PC-3 (cell line): ENCODE measurements around the gene TRIM34. TPM values are rescaled to one million over a fixed set of nuclear protein-coding genes. Genes with fewer than 3 reads are reported as not detected.
"Not testable (repeated sequence)": the region's sequence is repeated elsewhere in the genome, so short reads cannot be mapped to it uniquely, and the experiment has no call there.

Experiments
- ATAC-seq: fragments of 200-7000 bp; cut with Tn5 transposase; 2 replicates; pipeline ENCODE4 v1.9.1; 2020; ENCODE audit warnings: mild to moderate bottlenecking, moderate library complexity
- BruUV-seq: library from RNA; stranded (reverse); fragments of 400-500 nt; replicated peaks from 2 replicates; lab custom pipeline; 2021; lab: Mats Ljungman, UMichigan
- CTCF ChIA-PET: fragments of 300-600 bp; sonication (Branson Sonifier 250); formaldehyde crosslinking; loops from one replicate; lab custom pipeline; 2022; ENCODE audit warnings: antibody characterized with exemption; lab: Charles Lee
- POLR2A ChIA-PET: fragments of 300-600 bp; sonication (Branson Sonifier 250); formaldehyde crosslinking; loops from one replicate; lab custom pipeline; 2022; ENCODE audit warnings: antibody characterized with exemption; ENCODE audit not compliant: unreplicated experiment; lab: Charles Lee
- DNase-seq: peaks from one replicate; pipeline ENCODE4 v3.0.0-alpha.2; 2015
- H2AFZ ChIP-seq: fragments of 300-600 bp; sonication (generic); 2 replicates; pipeline ENCODE4 v1.6.0; 2016; ENCODE audit warnings: antibody characterized with exemption, low read length
- H3F3A ChIP-seq: fragments of 300-600 bp; sonication (generic); one replicate; pipeline ENCODE4 v1.6.0; 2017; ENCODE audit warnings: antibody characterized with exemption, low read length, control low read depth, mild to moderate bottlenecking; ENCODE audit not compliant: unreplicated experiment
- H3K27ac ChIP-seq: fragments of 300-600 bp; sonication (generic); 2 replicates; pipeline ENCODE4 v1.5.1; 2016; ENCODE audit warnings: mild to moderate bottlenecking, low read length
- H3K27me3 ChIP-seq: fragments of 300-600 bp; sonication (generic); 2 replicates; pipeline ENCODE4 v1.6.1; 2016; ENCODE audit warnings: low read length, mixed read lengths
- H3K36me3 ChIP-seq: fragments of 300-600 bp; sonication (generic); 2 replicates; pipeline ENCODE4 v1.6.1; 2016; ENCODE audit warnings: low read depth, mixed run types, low read length, mixed read lengths
- H3K4me1 ChIP-seq: fragments of 300-600 bp; sonication (generic); 2 replicates; pipeline ENCODE4 v1.5.1; 2016; ENCODE audit warnings: low read length; ENCODE audit not compliant: insufficient read depth
- H3K4me2 ChIP-seq: fragments of 300-600 bp; sonication (generic); 2 replicates; pipeline ENCODE4 v1.6.0; 2016; ENCODE audit warnings: low read length
- H3K4me3 ChIP-seq: fragments of 300-600 bp; sonication (generic); 2 replicates; pipeline ENCODE4 v1.5.1; 2016; ENCODE audit warnings: mild to moderate bottlenecking, low read length, mixed read lengths
- H3K79me2 ChIP-seq: fragments of 300-600 bp; sonication (generic); 2 replicates; pipeline ENCODE4 v1.6.1; 2017; ENCODE audit warnings: low read length, mixed read lengths
- H3K9ac ChIP-seq: fragments of 300-600 bp; sonication (generic); 2 replicates; pipeline ENCODE4 v1.6.0; 2016; ENCODE audit warnings: mild to moderate bottlenecking, low read length
- H3K9me2 ChIP-seq: fragments of 300-600 bp; sonication (generic); replicated peaks from 2 replicates; pipeline ENCODE4 v1.6.1; 2016; ENCODE audit warnings: mixed run types, low read length, mixed read lengths
- H3K9me3 ChIP-seq: fragments of 300-600 bp; sonication (generic); 2 replicates; pipeline ENCODE4 v1.6.1; 2016; ENCODE audit warnings: low read length, mixed read lengths
- H4K20me1 ChIP-seq: fragments of 300-600 bp; sonication (generic); 2 replicates; pipeline ENCODE4 v1.6.1; 2016; ENCODE audit warnings: low read length, mixed read lengths
- EZH2 ChIP-seq: fragments of 300-600 bp; sonication (generic); IDR thresholded peaks from one replicate; pipeline ENCODE4 v1.6.1; 2017; ENCODE audit warnings: antibody characterized with exemption, mild to moderate bottlenecking, low read length; ENCODE audit not compliant: unreplicated experiment
- EZH2phosphoT487 ChIP-seq: fragments of 300-600 bp; sonication (generic); IDR thresholded peaks from 2 replicates; pipeline ENCODE4 v1.6.1; 2018; ENCODE audit warnings: mild to moderate bottlenecking, antibody characterized with exemption, low read length, borderline replicate concordance
- intact Hi-C: fragments of 100-400 bp; cut with micrococcal nuclease; formaldehyde crosslinking; loops from 2 replicates; pipeline ENCODE4 v1.9.0; 2023
- total RNA-seq: library from RNA; depleted of rRNA; stranded (reverse); fragments of >200 nt; gene quantifications from 2 replicates; pipeline ENCODE4 v1.2.3, GENCODE V29; 2014
- TF ChIP-seq, protein P1 (sequence below): fragments of 300-600 bp; sonication (generic); conservative IDR thresholded peaks from 2 replicates; pipeline ENCODE4 v1.5.1; 2017; ENCODE audit warnings: antibody characterized with exemption, low read depth, mild to moderate bottlenecking, low read length

Gene TRIM34
- total RNA-seq, 1 experiment from 2014 or later = 1.3 TPM

DNA sequence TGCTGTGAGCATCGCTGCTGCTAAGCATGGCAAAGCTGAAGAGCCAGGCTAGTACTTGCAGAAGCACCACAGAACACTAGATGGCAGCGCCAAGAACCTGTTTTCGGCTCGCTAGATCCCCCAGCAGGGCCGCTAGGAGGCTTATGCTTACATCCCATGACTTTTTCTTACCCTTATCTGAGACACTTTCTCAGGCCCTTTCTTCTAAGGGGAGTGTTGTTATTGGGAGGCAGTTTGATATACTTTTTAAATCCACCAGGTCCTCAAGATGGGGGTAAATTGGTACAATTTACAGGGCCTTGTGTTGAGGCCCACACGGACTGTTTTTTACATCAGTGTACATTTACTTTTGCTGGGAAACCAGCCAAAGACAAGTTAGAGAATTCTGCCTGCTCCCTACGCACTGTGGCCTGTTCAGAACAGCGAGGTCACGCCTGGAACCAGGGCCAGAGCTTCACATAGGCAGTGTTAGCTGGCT is 24.4 kb upstream of the TRIM34 start:
- no TSS peak for BruUV-seq
- Histone ChIP-seq H3K4me3 (no peak overlapping the region), H3K27me3 (no peaks in the 10 kb centered on the region), H3K9me2 (no peaks in the 10 kb centered on the region), H3K9ac (no peak overlapping the region), H3K36me3 (no peaks in the 10 kb centered on the region; the same call in none of the 2 replicates), H3F3A (peaks cover 4% of the 10 kb centered on the region), H4K20me1 (no peaks in the 10 kb centered on the region), H3K4me2 (peak overlapping the region; percentile 16), H3K79me2 (peaks cover 36% of the 10 kb centered on the region), H3K9me3 (no peaks in the 10 kb centered on the region), H3K4me1 (peaks cover 20% of the 10 kb centered on the region), H3K27ac (no peak overlapping the region), H2AFZ (no peak overlapping the region)
- intact Hi-C loops = loop anchor here (1.0 kb wide), 2 partner anchors 84 to 112 kb away; no protein-coding TSS in a partner anchor
- POLR2A ChIA-PET = no interaction called here
- ATAC-seq = peak; percentile 65
- peak; percentile 72 for DNase-seq
- TF ChIP-seq EZH2 = no peak
- TF ChIP-seq EZH2phosphoT487 = no peak
- TF ChIP-seq, protein P1, sequence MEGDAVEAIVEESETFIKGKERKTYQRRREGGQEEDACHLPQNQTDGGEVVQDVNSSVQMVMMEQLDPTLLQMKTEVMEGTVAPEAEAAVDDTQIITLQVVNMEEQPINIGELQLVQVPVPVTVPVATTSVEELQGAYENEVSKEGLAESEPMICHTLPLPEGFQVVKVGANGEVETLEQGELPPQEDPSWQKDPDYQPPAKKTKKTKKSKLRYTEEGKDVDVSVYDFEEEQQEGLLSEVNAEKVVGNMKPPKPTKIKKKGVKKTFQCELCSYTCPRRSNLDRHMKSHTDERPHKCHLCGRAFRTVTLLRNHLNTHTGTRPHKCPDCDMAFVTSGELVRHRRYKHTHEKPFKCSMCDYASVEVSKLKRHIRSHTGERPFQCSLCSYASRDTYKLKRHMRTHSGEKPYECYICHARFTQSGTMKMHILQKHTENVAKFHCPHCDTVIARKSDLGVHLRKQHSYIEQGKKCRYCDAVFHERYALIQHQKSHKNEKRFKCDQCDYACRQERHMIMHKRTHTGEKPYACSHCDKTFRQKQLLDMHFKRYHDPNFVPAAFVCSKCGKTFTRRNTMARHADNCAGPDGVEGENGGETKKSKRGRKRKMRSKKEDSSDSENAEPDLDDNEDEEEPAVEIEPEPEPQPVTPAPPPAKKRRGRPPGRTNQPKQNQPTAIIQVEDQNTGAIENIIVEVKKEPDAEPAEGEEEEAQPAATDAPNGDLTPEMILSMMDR = peak; percentile 79
- CTCF ChIA-PET = interaction anchor here (0.7 to 0.8 kb wide), 2 partner anchors 21 to 84 kb away, joined by 3 read pairs; partner anchors contain the start of gene TRIM5

DNA sequence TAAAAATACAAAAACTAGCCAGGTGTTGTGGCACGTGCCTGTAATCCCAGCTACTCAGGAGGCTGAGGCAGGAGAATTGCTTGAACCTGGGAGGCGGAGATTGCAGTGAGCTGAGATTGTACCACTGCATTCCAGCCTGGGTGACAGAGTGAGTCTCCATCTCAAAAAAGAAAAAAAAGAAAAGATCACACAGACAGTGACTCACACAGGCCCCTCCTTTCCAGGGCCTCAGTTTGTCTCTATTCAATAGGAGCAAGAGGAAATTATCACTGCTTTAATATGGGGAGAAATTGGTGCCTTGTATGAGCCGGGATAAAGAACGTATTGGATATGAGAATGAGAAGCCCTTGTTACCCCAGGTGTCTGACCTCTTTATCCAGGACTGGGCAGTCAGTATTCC is 22.0 kb upstream of the TRIM34 start:
- H3K36me3 ChIP-seq, intact Hi-C loops, H3K9me3 ChIP-seq, H3K27ac ChIP-seq, DNase-seq, ATAC-seq, H4K20me1 ChIP-seq, H3K9ac ChIP-seq, CTCF ChIA-PET, H3K4me3 ChIP-seq, H3K4me2 ChIP-seq, H3K9me2 ChIP-seq, BruUV-seq, POLR2A ChIA-PET, H3K27me3 ChIP-seq, H2AFZ ChIP-seq, H3F3A ChIP-seq: not testable (repeated sequence)
- H3K79me2 ChIP-seq = peaks cover 31% of the 10 kb centered on the region
- peaks cover 28% of the 10 kb centered on the region for H3K4me1 ChIP-seq

DNA sequence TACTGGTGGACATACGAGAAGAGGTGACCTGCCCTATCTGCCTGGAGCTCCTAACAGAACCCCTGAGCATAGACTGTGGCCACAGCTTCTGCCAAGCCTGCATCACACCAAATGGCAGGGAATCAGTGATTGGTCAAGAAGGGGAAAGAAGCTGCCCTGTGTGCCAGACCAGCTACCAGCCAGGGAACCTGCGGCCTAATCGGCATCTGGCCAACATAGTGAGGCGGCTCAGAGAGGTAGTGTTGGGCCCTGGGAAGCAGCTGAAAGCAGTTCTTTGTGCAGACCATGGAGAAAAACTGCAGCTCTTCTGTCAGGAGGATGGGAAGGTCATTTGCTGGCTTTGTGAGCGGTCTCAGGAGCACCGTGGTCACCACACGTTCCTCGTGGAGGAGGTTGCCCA is 21.5 kb upstream of the TRIM34 start:
- Histone ChIP-seq H3F3A (no peaks in the 10 kb centered on the region), H3K4me1 (peaks cover 23% of the 10 kb centered on the region), H3K9me2 (no peaks in the 10 kb centered on the region), H2AFZ (no peak overlapping the region), H3K36me3 (no peaks in the 10 kb centered on the region; the same call in none of the 2 replicates), H3K27me3 (no peaks in the 10 kb centered on the region), H3K9ac (no peak overlapping the region), H3K9me3 (no peaks in the 10 kb centered on the region), H3K4me3 (no peak overlapping the region), H3K79me2 (peaks cover 25% of the 10 kb centered on the region), H3K27ac (no peak overlapping the region), H3K4me2 (no peak overlapping the region), H4K20me1 (no peaks in the 10 kb centered on the region)
- intact Hi-C loops = no loop called here
- POLR2A ChIA-PET = no interaction called here
- CTCF ChIA-PET = no interaction called here
- no peak for ATAC-seq
- TF ChIP-seq, protein P1 = no peak
- TF ChIP-seq EZH2 = no peak
- TF ChIP-seq EZH2phosphoT487 = no peak
- DNase-seq = no peak
- BruUV-seq = no TSS peak
